Peyer's patch (tissue), 4 donors: ENCODE measurements around the gene PCAT6. TPM values are rescaled to one million over a fixed set of nuclear protein-coding genes. Genes with fewer than 3 reads are reported as not detected.
A peak's percentile ranks its signal among the peaks of the same experiment; 100 is the strongest.

Experiments used
- DNase-seq, 3 donors: peaks; one replicate each; pipeline ENCODE4 v3.0.0-alpha.2; 2017 to 2019
- H3K27ac ChIP-seq, 4 donors: fragments of 200-600 bp; sonication (generic); one replicate each; pipeline ENCODE4 v1.5.1; 2016 to 2019
- H3K27me3 ChIP-seq, 2 donors: fragments of 200-600 bp; sonication (generic); one replicate each; pipeline ENCODE4 v1.5.1; 2019
- H3K36me3 ChIP-seq, 3 donors: fragments of 200-600 bp; sonication (generic); one replicate each; pipeline ENCODE4 v1.5.1; 2016 to 2019
- H3K4me1 ChIP-seq, 4 donors: fragments of 200-600 bp; sonication (generic); one replicate each; pipeline ENCODE4 v1.5.1; 2016 to 2019
- H3K4me3 ChIP-seq, 4 donors: fragments of 200-600 bp; sonication (generic); 1 replicate in 3 of 4; 2 replicates in 1 of 4; pipeline ENCODE4 v1.5.1; 2016 to 2019; ENCODE audit warnings: mild to moderate bottlenecking in 1 of 4
- H3K9me3 ChIP-seq, 4 donors: fragments of 200-600 bp; sonication (generic); one replicate each; pipeline ENCODE4 v1.5.1; 2016 to 2019; ENCODE audit warnings: mild to moderate bottlenecking in 1 of 4
- POLR2A ChIP-seq, 2 donors: fragments of 450-650 bp; IDR thresholded peaks; one replicate each; pipeline ENCODE4 v1.5.1; 2017; ENCODE audit warnings: antibody characterized with exemption in 2 of 2, mild to moderate bottlenecking in 2 of 2, moderate library complexity in 2 of 2
- total RNA-seq, 4 donors: library from RNA; depleted of rRNA; stranded (reverse); fragments of >200 nt; gene quantifications; one replicate each; pipeline ENCODE4 v1.1.0, GENCODE V29; 2016
- TF ChIP-seq, protein P1 (sequence below), 6 experiments: fragments of 450-650 bp in 4 of 6; fragments of 200-600 bp in 2 of 6; sonication (generic) in 1 of 6; IDR thresholded peaks; one replicate each; pipeline ENCODE4 v1.5.1; 2017 to 2019; ENCODE audit warnings: antibody characterized with exemption in 6 of 6, mild to moderate bottlenecking in 3 of 6, moderate library complexity in 1 of 6

PCAT6 gene
- total RNA-seq, 4 donors from 2014 or later, result not detected

DNA sequence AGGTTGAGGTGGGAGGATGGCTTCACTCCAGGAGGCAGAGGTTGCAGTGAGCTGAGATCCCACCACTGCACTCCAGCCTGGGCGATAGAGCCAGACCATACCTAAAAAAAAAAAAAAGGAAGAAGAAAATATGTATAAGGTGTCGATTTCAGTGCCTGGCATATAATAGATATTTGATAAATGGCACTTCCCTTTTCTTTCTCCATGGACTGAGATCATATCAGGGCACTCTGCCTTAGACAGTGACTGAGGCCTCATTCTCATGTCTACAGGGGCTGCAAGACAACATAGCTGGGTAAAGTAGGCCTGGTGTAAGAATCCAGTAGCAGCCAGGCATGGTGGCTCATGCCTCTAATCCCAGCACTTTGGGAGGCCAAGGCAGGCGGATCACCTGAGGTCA lies 21.2 kb downstream of the PCAT6 start:
- H3K4me1 ChIP-seq, result peaks cover 0 to 11% (median 0%) of the 10 kb centered on the region in 4 donors
- no peaks in the 10 kb centered on the region for H3K36me3 ChIP-seq
- no peaks in the 10 kb centered on the region for H3K27me3 ChIP-seq
- no peak overlapping the region for H3K27ac ChIP-seq
- H3K9me3 ChIP-seq, result no peaks in the 10 kb centered on the region
- no peak overlapping the region for H3K4me3 ChIP-seq
- TF ChIP-seq, protein P1, sequence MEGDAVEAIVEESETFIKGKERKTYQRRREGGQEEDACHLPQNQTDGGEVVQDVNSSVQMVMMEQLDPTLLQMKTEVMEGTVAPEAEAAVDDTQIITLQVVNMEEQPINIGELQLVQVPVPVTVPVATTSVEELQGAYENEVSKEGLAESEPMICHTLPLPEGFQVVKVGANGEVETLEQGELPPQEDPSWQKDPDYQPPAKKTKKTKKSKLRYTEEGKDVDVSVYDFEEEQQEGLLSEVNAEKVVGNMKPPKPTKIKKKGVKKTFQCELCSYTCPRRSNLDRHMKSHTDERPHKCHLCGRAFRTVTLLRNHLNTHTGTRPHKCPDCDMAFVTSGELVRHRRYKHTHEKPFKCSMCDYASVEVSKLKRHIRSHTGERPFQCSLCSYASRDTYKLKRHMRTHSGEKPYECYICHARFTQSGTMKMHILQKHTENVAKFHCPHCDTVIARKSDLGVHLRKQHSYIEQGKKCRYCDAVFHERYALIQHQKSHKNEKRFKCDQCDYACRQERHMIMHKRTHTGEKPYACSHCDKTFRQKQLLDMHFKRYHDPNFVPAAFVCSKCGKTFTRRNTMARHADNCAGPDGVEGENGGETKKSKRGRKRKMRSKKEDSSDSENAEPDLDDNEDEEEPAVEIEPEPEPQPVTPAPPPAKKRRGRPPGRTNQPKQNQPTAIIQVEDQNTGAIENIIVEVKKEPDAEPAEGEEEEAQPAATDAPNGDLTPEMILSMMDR (IDR thresholded peaks at IDR 0.05), result no peak
- TF ChIP-seq POLR2A (IDR thresholded peaks at IDR 0.05), result no peak
- no peak for DNase-seq

DNA sequence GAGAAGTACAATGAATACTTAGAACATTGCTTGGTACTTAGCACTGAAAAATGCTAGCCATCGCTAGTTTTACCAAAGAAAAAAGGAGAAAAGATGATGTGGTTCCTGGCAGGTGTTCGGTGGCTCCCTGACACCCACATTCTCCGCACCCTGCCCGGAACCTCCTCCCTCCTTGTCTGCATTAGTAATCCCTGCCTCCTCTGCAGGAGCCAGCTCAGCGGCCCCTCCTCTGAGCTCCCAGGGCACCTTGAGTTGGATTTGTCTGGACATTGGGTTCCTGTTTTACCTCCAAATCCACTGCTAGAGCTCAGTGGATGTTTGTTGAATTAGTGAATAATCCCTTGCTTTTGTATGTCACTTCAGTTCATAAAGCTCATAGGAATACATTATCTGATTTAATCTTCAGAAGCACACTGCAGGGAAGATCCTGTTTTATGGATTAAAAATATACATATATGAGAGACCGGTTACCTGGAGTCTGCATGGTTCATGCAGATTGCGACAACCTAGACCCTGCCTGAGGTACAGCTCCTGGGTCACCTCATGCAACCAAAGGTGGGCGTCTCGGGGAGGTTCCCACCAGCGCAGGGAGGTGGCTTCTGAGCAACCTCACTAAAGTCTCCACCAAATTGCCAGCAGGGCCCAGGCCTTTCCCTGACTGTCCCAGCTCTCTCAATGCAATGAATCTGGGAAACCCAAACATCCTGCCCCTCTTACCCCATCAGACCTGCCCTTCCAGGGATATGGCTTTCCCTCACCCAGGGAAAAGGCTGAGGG lies 24.2 kb downstream of the PCAT6 start:
- Histone ChIP-seq H3K27me3 (no peaks in the 10 kb centered on the region), H3K4me1 (peaks cover 0 to 11% (median 0%) of the 10 kb centered on the region in 4 donors), H3K36me3 (no peaks in the 10 kb centered on the region), H3K4me3 (no peak overlapping the region), H3K27ac (no peak overlapping the region), H3K9me3 (no peaks in the 10 kb centered on the region)
- TF ChIP-seq POLR2A (IDR thresholded peaks at IDR 0.05), result no peak
- TF ChIP-seq, protein P1 (IDR thresholded peaks at IDR 0.05), result no peak
- DNase-seq, result no peak

DNA sequence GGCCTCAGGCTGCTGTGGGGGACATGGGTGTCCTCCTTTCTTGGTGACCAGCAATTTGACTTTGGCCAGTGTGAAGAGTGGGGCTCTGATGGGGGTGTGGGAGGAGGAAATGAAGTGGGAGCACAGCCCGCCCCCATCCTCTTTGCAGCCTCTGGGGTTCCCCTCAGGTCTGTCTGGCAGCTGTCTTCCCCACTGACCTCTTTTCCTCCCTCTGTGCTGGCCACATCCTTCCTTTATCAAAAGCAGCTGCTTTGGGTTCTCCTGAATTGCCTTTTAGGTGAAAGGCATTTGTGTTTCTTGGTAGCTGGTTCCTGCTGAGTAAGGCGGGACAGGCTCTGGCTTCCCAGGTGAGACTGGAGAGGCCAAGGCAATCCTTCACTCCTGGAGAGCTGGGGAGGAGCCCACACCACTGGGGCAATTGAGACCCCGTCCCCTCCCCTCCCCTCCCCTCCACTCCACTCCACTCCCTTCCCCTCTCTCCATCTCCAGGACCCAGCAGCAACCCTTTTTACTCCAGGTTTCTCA lies 24.9 kb downstream of the PCAT6 start:
- no peaks in the 10 kb centered on the region for H3K36me3 ChIP-seq
- peak in 2 of 3 donors; percentile 34 to 60 for DNase-seq
- H3K27me3 ChIP-seq, result no peaks in the 10 kb centered on the region
- TF ChIP-seq, protein P1 (IDR thresholded peaks at IDR 0.05), result no peak
- no peak for TF ChIP-seq POLR2A (IDR thresholded peaks at IDR 0.05)
- H3K27ac ChIP-seq, result no peak overlapping the region
- H3K4me3 ChIP-seq, result no peak overlapping the region
- H3K4me1 ChIP-seq, result peaks cover 0 to 11% (median 0%) of the 10 kb centered on the region in 4 donors
- H3K9me3 ChIP-seq, result no peaks in the 10 kb centered on the region

DNA sequence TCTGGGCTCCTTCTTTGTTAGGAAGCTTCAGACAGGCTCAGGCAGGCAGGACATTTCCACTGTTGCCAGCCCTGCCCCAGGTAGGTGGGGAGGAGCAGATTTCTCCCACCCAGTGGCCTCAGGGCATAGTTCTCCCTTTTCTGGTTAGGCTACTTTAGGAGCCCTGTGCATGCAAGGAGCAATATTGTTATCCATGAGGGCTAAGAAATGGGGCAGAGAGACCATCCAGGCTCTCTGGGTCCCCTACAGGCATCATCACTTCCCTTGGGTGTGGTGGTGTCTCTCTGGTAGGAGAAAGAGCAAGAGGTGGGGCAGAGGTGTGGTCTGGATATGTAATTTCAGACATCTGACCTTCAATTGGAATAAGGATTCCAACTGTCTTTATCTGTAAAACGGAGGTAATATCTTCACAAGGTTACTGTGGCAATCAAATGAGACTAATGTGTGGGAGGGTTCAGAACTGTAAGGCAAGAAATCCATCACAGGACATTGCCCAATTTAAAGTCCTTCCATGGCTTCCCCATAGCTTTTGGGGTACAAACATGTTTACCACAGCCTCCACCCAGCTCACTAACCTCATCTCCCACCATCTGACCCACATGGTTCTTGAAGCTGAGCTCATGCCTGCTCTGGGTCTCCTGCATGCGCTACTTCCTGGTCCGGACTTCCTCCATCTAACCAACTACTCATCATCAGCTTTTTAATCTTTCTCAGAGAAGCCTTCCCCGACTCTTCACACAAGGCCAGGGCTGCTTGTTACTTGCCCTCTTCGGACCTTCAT lies 26.1 kb downstream of the PCAT6 start:
- Histone ChIP-seq H3K9me3 (no peaks in the 10 kb centered on the region), H3K27me3 (no peaks in the 10 kb centered on the region), H3K27ac (no peak overlapping the region), H3K36me3 (no peaks in the 10 kb centered on the region), H3K4me1 (peaks cover 0 to 11% (median 0%) of the 10 kb centered on the region in 4 donors), H3K4me3 (no peak overlapping the region)
- no peak for TF ChIP-seq POLR2A (IDR thresholded peaks at IDR 0.05)
- TF ChIP-seq, protein P1 (IDR thresholded peaks at IDR 0.05), result no peak
- no peak for DNase-seq

DNA sequence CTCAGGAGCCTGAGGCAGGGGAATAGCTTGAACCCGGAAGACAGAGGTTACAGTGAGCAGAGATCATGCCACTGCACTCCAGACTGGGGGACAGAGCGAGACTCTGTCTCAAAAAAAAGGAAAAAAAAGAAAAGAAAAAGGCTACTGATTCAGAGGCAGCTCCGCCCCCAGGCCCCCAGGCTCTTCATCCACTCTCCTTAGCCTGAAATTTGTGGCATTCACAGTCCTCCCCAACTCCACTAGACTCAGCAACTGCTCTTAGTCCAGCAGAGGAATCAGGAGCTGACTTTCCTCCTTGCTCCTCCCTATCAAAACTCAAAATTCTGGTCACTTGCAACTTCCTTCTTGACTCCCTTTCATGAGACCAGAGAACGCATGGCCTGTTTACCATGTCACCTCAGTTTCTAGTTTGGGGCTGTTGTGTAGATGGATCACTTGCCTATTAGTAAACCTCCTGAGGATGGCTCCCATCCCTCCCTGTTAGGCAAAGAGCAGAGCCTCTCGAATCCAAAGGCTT lies 27.1 kb downstream of the PCAT6 start:
- no peak for TF ChIP-seq POLR2A (IDR thresholded peaks at IDR 0.05)
- TF ChIP-seq, protein P1 (IDR thresholded peaks at IDR 0.05), result no peak
- H3K27ac ChIP-seq, result no peak overlapping the region
- no peak for DNase-seq
- H3K4me1 ChIP-seq, result peaks cover 0 to 11% (median 0%) of the 10 kb centered on the region in 4 donors
- no peak overlapping the region for H3K4me3 ChIP-seq
- no peaks in the 10 kb centered on the region for H3K27me3 ChIP-seq
- H3K9me3 ChIP-seq, result no peaks in the 10 kb centered on the region
- no peaks in the 10 kb centered on the region for H3K36me3 ChIP-seq
